MM.1S (cell line): Measurements from ENCODE around the gene PYGO2.

Experiments used
- DNase-seq: peaks from one replicate; pipeline ENCODE4 v3.0.0-alpha.2; 2015
- H2AFZ ChIP-seq: fragments of 300-600 bp; sonication (generic); 2 replicates; pipeline ENCODE4 v1.6.0; 2016; ENCODE audit warnings: antibody characterized with exemption, low read length
- H3F3A ChIP-seq: fragments of 300-600 bp; sonication (generic); 2 replicates; pipeline ENCODE4 v1.6.1; 2016; ENCODE audit warnings: mild to moderate bottlenecking, antibody characterized with exemption, low read length, moderate library complexity, mixed read lengths; ENCODE audit not compliant: insufficient read depth
- H3K27ac ChIP-seq: fragments of 300-600 bp; sonication (generic); 2 replicates; pipeline ENCODE4 v1.5.1; 2016; ENCODE audit warnings: mild to moderate bottlenecking, low read length
- H3K27me3 ChIP-seq: fragments of 300-600 bp; sonication (generic); replicated peaks from 2 replicates; pipeline ENCODE4 v1.6.0; 2016; ENCODE audit warnings: low read length; ENCODE audit not compliant: insufficient read depth
- H3K36me3 ChIP-seq: fragments of 300-600 bp; sonication (generic); replicated peaks from 2 replicates; pipeline ENCODE4 v1.6.1; 2016; ENCODE audit warnings: mild to moderate bottlenecking, low read length, mixed read lengths; ENCODE audit not compliant: insufficient read depth
- H3K4me1 ChIP-seq: fragments of 300-600 bp; sonication (generic); 2 replicates; pipeline ENCODE4 v1.6.1; 2016; ENCODE audit warnings: low read length, mixed read lengths
- H3K4me2 ChIP-seq: fragments of 300-600 bp; sonication (generic); 2 replicates; pipeline ENCODE4 v1.6.0; 2016; ENCODE audit warnings: low read depth, low read length
- H3K4me3 ChIP-seq: fragments of 300-600 bp; sonication (generic); 2 replicates; pipeline ENCODE4 v1.5.1; 2016; ENCODE audit warnings: low read length, mixed read lengths
- H3K79me2 ChIP-seq: fragments of 300-600 bp; sonication (generic); 2 replicates; pipeline ENCODE4 v1.6.1; 2016; ENCODE audit warnings: mixed run types, low read length, mixed read lengths
- H3K9ac ChIP-seq: fragments of 300-600 bp; sonication (generic); 2 replicates; pipeline ENCODE4 v1.6.1; 2016; ENCODE audit warnings: low read length, mixed read lengths
- H3K9me2 ChIP-seq: fragments of 300-600 bp; sonication (generic); replicated peaks from 2 replicates; pipeline ENCODE4 v1.6.1; 2016; ENCODE audit warnings: mild to moderate bottlenecking, low read length, mixed read lengths; ENCODE audit not compliant: insufficient read depth
- H3K9me3 ChIP-seq: fragments of 300-600 bp; sonication (generic); replicated peaks from 2 replicates; pipeline ENCODE4 v1.6.1; 2016; ENCODE audit warnings: mild to moderate bottlenecking, low read length, mixed read lengths; ENCODE audit not compliant: insufficient read depth
- H4K20me1 ChIP-seq: fragments of 300-600 bp; sonication (generic); 2 replicates; pipeline ENCODE4 v1.6.1; 2016; ENCODE audit warnings: mild to moderate bottlenecking, low read length, moderate library complexity, mixed read lengths; ENCODE audit not compliant: insufficient read depth
- CTCF ChIP-seq: fragments of 300-600 bp; sonication (generic); IDR thresholded peaks from 2 replicates; pipeline ENCODE4 v1.5.1; 2016; ENCODE audit warnings: antibody characterized with exemption, low read length, mixed read lengths
- EZH2 ChIP-seq: fragments of 300-600 bp; sonication (generic); optimal IDR thresholded peaks from 2 replicates; pipeline ENCODE3; 2017; ENCODE audit warnings: low read depth, mild to moderate bottlenecking, antibody characterized with exemption, low read length, mixed read lengths
- EZH2phosphoT487 ChIP-seq: fragments of 300-600 bp; sonication (generic); IDR thresholded peaks from 2 replicates; pipeline ENCODE4 v1.6.1; 2018; ENCODE audit warnings: antibody characterized with exemption, low read length

PYGO2 gene

GRCh38 chr1:154931940-154932487 lies 29.6 kb downstream of the PYGO2 start:
- no peak for TF ChIP-seq EZH2
- no peak for TF ChIP-seq EZH2phosphoT487
- TF ChIP-seq CTCF: no peak
- Histone ChIP-seq H3F3A (peaks cover 10% of the 10 kb centered on the region), H3K4me1 (peaks cover 11% of the 10 kb centered on the region), H2AFZ (no peak overlapping the region), H3K27me3 (no peaks in the 10 kb centered on the region), H3K9me2 (no peaks in the 10 kb centered on the region), H3K4me3 (no peak overlapping the region), H3K9me3 (no peaks in the 10 kb centered on the region), H3K79me2 (peaks cover 20% of the 10 kb centered on the region), H4K20me1 (no peaks in the 10 kb centered on the region), H3K4me2 (no peak overlapping the region), H3K9ac (no peak overlapping the region), H3K36me3 (no peaks in the 10 kb centered on the region), H3K27ac (no peak overlapping the region)
- no peak for DNase-seq

GRCh38 chr1:154926201-154926600 lies 35.4 kb downstream of the PYGO2 start:
- Histone ChIP-seq H3K27me3 (no peaks in the 10 kb centered on the region), H4K20me1 (no peaks in the 10 kb centered on the region), H3K4me3 (no peak overlapping the region), H3F3A (no peaks in the 10 kb centered on the region), H2AFZ (no peak overlapping the region), H3K27ac (no peak overlapping the region), H3K79me2 (no peaks in the 10 kb centered on the region), H3K9me2 (no peaks in the 10 kb centered on the region), H3K4me1 (no peaks in the 10 kb centered on the region), H3K9ac (no peak overlapping the region), H3K9me3 (no peaks in the 10 kb centered on the region), H3K36me3 (no peaks in the 10 kb centered on the region; the same call in 1 of the 2 replicates), H3K4me2 (no peak overlapping the region)
- TF ChIP-seq EZH2phosphoT487 (no peak), CTCF (no peak), EZH2 (no peak)
- DNase-seq: no peak

- Histone ChIP-seq H3K27ac (no peak overlapping the region), H2AFZ (no peak overlapping the region), H3K4me1 (no peaks in the 10 kb centered on the region), H3K79me2 (no peaks in the 10 kb centered on the region), H3K4me2 (no peak overlapping the region), H3K9me2 (no peaks in the 10 kb centered on the region), H3K4me3 (no peak overlapping the region), H3K9me3 (no peaks in the 10 kb centered on the region), H3K27me3 (no peaks in the 10 kb centered on the region), H3K9ac (no peak overlapping the region), H3K36me3 (no peaks in the 10 kb centered on the region; the same call in 1 of the 2 replicates), H4K20me1 (no peaks in the 10 kb centered on the region), H3F3A (no peaks in the 10 kb centered on the region)
- DNase-seq: no peak
- TF ChIP-seq EZH2 (no peak), EZH2phosphoT487 (no peak), CTCF (no peak)
Observed at GRCh38 chr1:154925335-154926170, 36.0 kb downstream of the PYGO2 start.
